Astrocyte of the cerebellum (primary cell): ENCODE data around the gene SPTLC2.

Experiments used
- DNase-seq: peaks from one replicate; pipeline ENCODE4 v3.0.0-alpha.2; 2011; ENCODE audit warnings: low read depth
- H3K4me3 ChIP-seq: 2 replicates; pipeline ENCODE4 v1.5.1; 2011; ENCODE audit warnings: mild to moderate bottlenecking, low read depth, low read length, moderate library complexity
- CTCF ChIP-seq: IDR thresholded peaks from 2 replicates; pipeline ENCODE4 v1.5.1; 2012; ENCODE audit warnings: low read length, low read depth, moderate library complexity, mild to moderate bottlenecking; ENCODE audit errors: missing control alignments
- in situ Hi-C: cut with HindIII; loops from 2 replicates; pipeline ENCODE4 v1.10.0; 2017; ENCODE audit warnings: low sequenced_read_pairs

Gene SPTLC2

DNA sequence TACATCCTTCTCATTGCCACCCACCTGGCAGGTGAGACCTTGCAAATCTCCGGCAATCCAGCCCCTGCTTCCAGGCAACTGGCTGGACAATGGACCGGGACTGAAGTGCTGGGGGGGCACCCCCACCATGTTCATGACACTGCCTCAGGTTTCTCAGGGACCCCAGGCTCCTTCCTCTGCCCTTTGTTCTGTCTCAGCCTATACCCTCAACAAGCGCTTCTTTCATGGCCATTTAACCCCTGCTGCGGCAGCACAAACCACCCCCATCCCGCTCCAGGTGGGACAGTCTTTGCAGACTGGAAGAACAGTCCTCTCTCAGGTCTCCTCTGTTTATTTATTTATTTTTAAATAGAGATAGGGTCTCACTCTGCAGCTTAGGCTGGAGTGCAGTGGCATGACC lies 125.4 kb downstream of the SPTLC2 start:
- TF ChIP-seq CTCF = no peak

DNA sequence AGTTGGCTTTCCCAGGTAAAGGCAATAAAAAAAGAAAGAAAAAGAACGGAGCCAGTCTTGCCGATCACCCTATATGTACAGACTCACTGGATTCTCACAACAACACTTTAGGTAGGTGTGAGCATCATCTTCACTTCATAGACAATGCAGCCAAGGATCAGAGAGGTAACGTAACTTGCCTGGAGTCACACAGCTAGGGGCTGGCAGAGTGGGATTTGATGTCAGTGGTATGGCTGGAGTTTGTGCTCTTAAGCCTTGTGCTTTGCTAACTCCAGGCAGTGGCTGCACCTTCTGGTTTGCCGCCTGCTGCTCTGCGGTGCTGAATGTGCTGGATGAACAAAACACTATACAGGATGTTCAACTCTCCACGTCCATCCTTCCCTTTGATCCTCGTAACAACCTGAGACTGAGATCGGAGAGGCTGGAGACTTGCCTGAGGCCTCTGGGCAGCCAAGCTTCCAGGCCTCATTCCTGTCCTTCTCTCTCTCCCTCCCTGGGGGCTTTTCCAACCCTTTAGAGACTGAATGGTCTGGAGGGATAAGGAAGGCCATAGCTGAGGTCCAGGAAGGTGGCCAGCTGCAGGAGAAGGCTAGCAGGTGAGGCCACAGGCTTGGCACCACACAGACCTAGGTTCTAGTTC lies 126.0 kb downstream of the SPTLC2 start:
- in situ Hi-C loops = no loop called here
- no peak for TF ChIP-seq CTCF
- no peak for DNase-seq
- H3K4me3 ChIP-seq = no peak overlapping the region

More for the DNA sequence above, 125.4 kb downstream of the SPTLC2 start:
- in situ Hi-C loops = no loop called here
- DNase-seq = no peak
- no peak overlapping the region for H3K4me3 ChIP-seq

DNA sequence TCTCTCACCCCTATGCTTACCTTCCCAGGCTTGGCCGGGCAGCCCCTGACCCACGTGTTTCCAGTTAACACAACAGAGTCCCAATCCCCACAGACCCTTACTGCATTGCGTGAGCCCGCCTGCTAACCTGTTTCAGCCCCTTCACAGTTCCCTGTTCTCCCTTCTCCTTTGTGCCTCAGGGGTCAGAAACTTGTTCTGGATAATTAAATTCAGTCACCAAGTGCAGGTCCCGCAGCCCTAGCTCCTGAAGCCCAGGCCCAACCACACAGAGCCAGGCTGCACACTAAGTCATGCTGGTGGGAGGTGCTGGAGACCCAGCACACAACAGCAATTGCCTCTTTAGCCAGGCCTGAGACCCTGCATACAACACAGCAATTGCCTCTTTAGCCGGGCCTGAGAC lies 127.4 kb downstream of the SPTLC2 start:
- no peak for TF ChIP-seq CTCF
- DNase-seq = no peak
- in situ Hi-C loops = loop anchor here (5.0 kb wide), 1 partner anchor 33 kb away; no protein-coding TSS in a partner anchor
- no peak overlapping the region for H3K4me3 ChIP-seq

DNA sequence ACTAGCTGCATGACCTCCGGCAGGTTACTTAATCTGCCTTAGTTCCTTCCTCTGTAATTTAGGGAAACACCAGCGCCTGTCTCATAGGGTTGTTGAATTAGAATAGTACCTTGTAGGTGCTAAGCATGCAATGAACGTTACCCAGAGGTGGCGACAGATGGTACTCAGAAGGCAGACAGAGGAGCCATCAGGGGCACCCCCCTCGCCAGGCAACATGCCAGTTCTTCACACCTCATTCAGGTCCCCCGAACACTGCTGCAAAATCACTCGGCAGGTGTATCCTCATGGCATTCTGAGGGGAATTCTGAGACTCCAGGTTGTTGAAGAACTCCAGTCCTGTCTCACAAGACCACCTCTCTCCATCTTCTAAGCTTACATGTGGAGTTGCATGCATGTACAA lies 127.9 kb downstream of the SPTLC2 start:
- H3K4me3 ChIP-seq = no peak overlapping the region
- no peak for TF ChIP-seq CTCF
- in situ Hi-C loops = loop anchor here (5.0 kb wide), 1 partner anchor 34 kb away; no protein-coding TSS in a partner anchor
- no peak for DNase-seq

- in situ Hi-C loops = loop anchor here (5.0 kb wide), 1 partner anchor 36 kb away; no protein-coding TSS in a partner anchor
- TF ChIP-seq CTCF = no peak
- DNase-seq = no peak
- no peak overlapping the region for H3K4me3 ChIP-seq
Measured at GRCh38 chr14:77485901-77486678, 130.3 kb downstream of the SPTLC2 start.

GRCh38 chr14:77485256-77485655 lies 131.2 kb downstream of the SPTLC2 start:
- no peak for TF ChIP-seq CTCF
- in situ Hi-C loops = loop anchor here (5.0 kb wide), 1 partner anchor 37 kb away; no protein-coding TSS in a partner anchor
- H3K4me3 ChIP-seq = no peak overlapping the region
- no peak for DNase-seq
